Upper lobe of left lung (tissue), 6 donors: ENCODE data around the gene STAC. TPM values are rescaled to one million over a fixed set of nuclear protein-coding genes. Genes with fewer than 3 reads are reported as not detected.
"Not testable (repeated sequence)": the region's sequence is repeated elsewhere in the genome, so short reads cannot be mapped to it uniquely, and the experiment has no call there.

Experiments
- ATAC-seq, 2 donors: fragments of 200-7000 bp; cut with Tn5 transposase; one replicate each; pipeline ENCODE4 v1.9.1; 2022; ENCODE audit warnings: mild to moderate bottlenecking in 2 of 2, moderate library complexity in 2 of 2; ENCODE audit not compliant: low FRiP score in 2 of 2
- DNase-seq, 2 donors: peaks; one replicate each; pipeline ENCODE4 v3.0.0-alpha.2; 2019 to 2020
- H3K27ac ChIP-seq, 4 donors: fragments of 200-600 bp; sonication (generic); one replicate each; pipeline ENCODE4 v1.5.1; 2016 to 2019
- H3K27me3 ChIP-seq, 4 donors: fragments of 200-600 bp; sonication (generic); one replicate each; pipeline ENCODE4 v1.5.1; 2017 to 2019
- H3K36me3 ChIP-seq, 4 donors: fragments of 200-600 bp; sonication (generic); one replicate each; pipeline ENCODE4 v1.5.1; 2016 to 2019
- H3K4me1 ChIP-seq, 4 donors: fragments of 200-600 bp; sonication (generic); one replicate each; pipeline ENCODE4 v1.5.1; 2018 to 2019
- H3K4me3 ChIP-seq, 4 donors: fragments of 200-600 bp; sonication (generic); one replicate each; pipeline ENCODE4 v1.5.1; 2017 to 2019; ENCODE audit warnings: mild to moderate bottlenecking in 2 of 4, moderate library complexity in 1 of 4
- H3K9me3 ChIP-seq, 4 donors: fragments of 200-600 bp; sonication (generic); one replicate each; pipeline ENCODE4 v1.5.1; 2018 to 2019
- CTCF ChIP-seq, 6 experiments: fragments of 450-650 bp in 4 of 6; fragments of 200-600 bp in 2 of 6; sonication (generic) in 2 of 6; IDR thresholded peaks; one replicate each; pipeline ENCODE4 v1.5.1; 2016 to 2019; ENCODE audit warnings: antibody characterized with exemption in 6 of 6
- EP300 ChIP-seq, 4 donors: sonication (generic); formaldehyde crosslinking; IDR thresholded peaks; one replicate each; pipeline ENCODE4 v1.5.1; 2017; ENCODE audit warnings: antibody characterized with exemption in 4 of 4, control low read depth in 2 of 4
- POLR2A ChIP-seq, 4 donors: fragments of 450-650 bp; IDR thresholded peaks; one replicate each; pipeline ENCODE4 v1.5.1; 2016 to 2017; ENCODE audit warnings: antibody characterized with exemption in 4 of 4, mild to moderate bottlenecking in 2 of 4
- POLR2AphosphoS5 ChIP-seq, 2 donors: sonication (generic); formaldehyde crosslinking; IDR thresholded peaks; one replicate each; pipeline ENCODE4 v1.5.1; 2017; ENCODE audit warnings: antibody characterized with exemption in 2 of 2
- WGBS, 2 donors: methylation state at CpG; one replicate each; pipeline ENCODE4 v1.1.5; 2017 to 2018; 5-methylcytosine and 5-hydroxymethylcytosine counted together
- total RNA-seq, 6 donors: library from RNA; depleted of rRNA in 4 of 6; stranded (reverse); fragments of >200 nt in 4 of 6; gene quantifications; one replicate each; pipeline versions ENCODE4 v1.1.0 to v1.2.1, GENCODE V29; 2016 to 2021
- donor health status: DM: no; HTN: no; CAD: no; lungs with moderate emphysema.
- donor health status: DM: no; HTN: yes; CAD: no; lungs with severe emphysema.

Gene STAC
- total RNA-seq, 6 donors from 2014 or later: 11.5 to 31.2 (median 23.5) TPM

- Histone ChIP-seq H3K27ac (no peak overlapping the region), H3K27me3 (no peaks in the 10 kb centered on the region), H3K9me3 (no peaks in the 10 kb centered on the region), H3K4me1 (peaks cover 0 to 7% (median 0%) of the 10 kb centered on the region in 4 donors), H3K4me3 (no peak overlapping the region), H3K36me3 (no peaks in the 10 kb centered on the region)
- TF ChIP-seq CTCF (IDR thresholded peaks at IDR 0.05): no peak
- TF ChIP-seq POLR2AphosphoS5 (IDR thresholded peaks at IDR 0.05): no peak
- no peak for DNase-seq
- ATAC-seq: no peak
- 57 to 73% methylated on average over 2 of the region's 2 CpGs for WGBS, 2 donors
These were observed 178.7 kb downstream of the STAC start for GRCh38 chr3:36558961-36559360.

- Histone ChIP-seq H3K36me3 (no peaks in the 10 kb centered on the region), H3K4me3 (no peak overlapping the region), H3K9me3 (no peaks in the 10 kb centered on the region), H3K27ac (no peak overlapping the region), H3K4me1 (peaks cover 0 to 7% (median 0%) of the 10 kb centered on the region in 4 donors), H3K27me3 (no peaks in the 10 kb centered on the region)
- ATAC-seq (no peak), DNase-seq (no peak)
- WGBS, 2 donors: 76 to 82% methylated on average over 4 of the region's 4 CpGs
- TF ChIP-seq POLR2A (IDR thresholded peaks at IDR 0.05): no peak
These were observed 180.4 kb downstream of the STAC start for GRCh38 chr3:36560685-36561084.

- H3K4me1 ChIP-seq: peaks cover 0 to 7% (median 0%) of the 10 kb centered on the region in 4 donors
- H3K9me3 ChIP-seq: no peaks in the 10 kb centered on the region
- no peaks in the 10 kb centered on the region for H3K27me3 ChIP-seq
- H3K27ac ChIP-seq: no peak overlapping the region
- TF ChIP-seq POLR2A (IDR thresholded peaks at IDR 0.05): no peak
- no peak for TF ChIP-seq POLR2AphosphoS5 (IDR thresholded peaks at IDR 0.05)
- no peak for TF ChIP-seq EP300 (IDR thresholded peaks at IDR 0.05)
- TF ChIP-seq CTCF (IDR thresholded peaks at IDR 0.05): no peak
- H3K4me3 ChIP-seq: no peak overlapping the region
- 90 to 95% methylated on average over 2 of the region's 2 CpGs for WGBS, 2 donors
- DNase-seq (no peak), ATAC-seq (no peak)
- H3K36me3 ChIP-seq: no peaks in the 10 kb centered on the region
These were observed 181.3 kb downstream of the STAC start for GRCh38 chr3:36561601-36562000.

GRCh38 chr3:36562945-36563344 lies 182.6 kb downstream of the STAC start:
- ATAC-seq (no peak), DNase-seq (no peak)
- no peaks in the 10 kb centered on the region for H3K36me3 ChIP-seq
- peaks cover 0 to 7% (median 0%) of the 10 kb centered on the region in 4 donors for H3K4me1 ChIP-seq
- no peaks in the 10 kb centered on the region for H3K9me3 ChIP-seq
- no peak overlapping the region for H3K4me3 ChIP-seq
- 20 to 52% methylated on average over 1 of the region's 1 CpG for WGBS, 2 donors
- no peak for TF ChIP-seq POLR2A (IDR thresholded peaks at IDR 0.05)
- TF ChIP-seq POLR2AphosphoS5 (IDR thresholded peaks at IDR 0.05): no peak
- no peak for TF ChIP-seq EP300 (IDR thresholded peaks at IDR 0.05)
- no peak for TF ChIP-seq CTCF (IDR thresholded peaks at IDR 0.05)
- H3K27me3 ChIP-seq: no peaks in the 10 kb centered on the region
- no peak overlapping the region for H3K27ac ChIP-seq

- Histone ChIP-seq H3K27ac (no peak overlapping the region), H3K4me3 (no peak overlapping the region), H3K4me1 (no peaks in the 10 kb centered on the region), H3K27me3 (no peaks in the 10 kb centered on the region), H3K9me3 (peaks cover 0 to 22% (median 13%) of the 10 kb centered on the region in 4 donors), H3K36me3 (no peaks in the 10 kb centered on the region)
- no peak for TF ChIP-seq CTCF (IDR thresholded peaks at IDR 0.05)
- no peak for TF ChIP-seq POLR2AphosphoS5 (IDR thresholded peaks at IDR 0.05)
- no peak for TF ChIP-seq EP300 (IDR thresholded peaks at IDR 0.05)
- TF ChIP-seq POLR2A (IDR thresholded peaks at IDR 0.05): no peak
- 56 to 88% methylated on average over 2 of the region's 2 CpGs for WGBS, 2 donors
- DNase-seq: no peak
- ATAC-seq: no peak
These were observed 194.9 kb downstream of the STAC start for GRCh38 chr3:36575241-36575640.

- not testable (repeated sequence) for H3K27ac ChIP-seq, H3K4me1 ChIP-seq, ATAC-seq, DNase-seq, H3K27me3 ChIP-seq, H3K36me3 ChIP-seq, H3K4me3 ChIP-seq
- H3K9me3 ChIP-seq: peaks cover 0 to 21% (median 13%) of the 10 kb centered on the region in 4 donors
- 80 to 84% methylated on average over 4 of the region's 4 CpGs for WGBS, 2 donors
These were observed 198.1 kb downstream of the STAC start for GRCh38 chr3:36578418-36578817.
